ENCODE measurements around the gene PPP1R13L.
A peak's percentile ranks its signal among the peaks of the same experiment; 100 is the strongest.

The PPP1R13L gene

DNA sequence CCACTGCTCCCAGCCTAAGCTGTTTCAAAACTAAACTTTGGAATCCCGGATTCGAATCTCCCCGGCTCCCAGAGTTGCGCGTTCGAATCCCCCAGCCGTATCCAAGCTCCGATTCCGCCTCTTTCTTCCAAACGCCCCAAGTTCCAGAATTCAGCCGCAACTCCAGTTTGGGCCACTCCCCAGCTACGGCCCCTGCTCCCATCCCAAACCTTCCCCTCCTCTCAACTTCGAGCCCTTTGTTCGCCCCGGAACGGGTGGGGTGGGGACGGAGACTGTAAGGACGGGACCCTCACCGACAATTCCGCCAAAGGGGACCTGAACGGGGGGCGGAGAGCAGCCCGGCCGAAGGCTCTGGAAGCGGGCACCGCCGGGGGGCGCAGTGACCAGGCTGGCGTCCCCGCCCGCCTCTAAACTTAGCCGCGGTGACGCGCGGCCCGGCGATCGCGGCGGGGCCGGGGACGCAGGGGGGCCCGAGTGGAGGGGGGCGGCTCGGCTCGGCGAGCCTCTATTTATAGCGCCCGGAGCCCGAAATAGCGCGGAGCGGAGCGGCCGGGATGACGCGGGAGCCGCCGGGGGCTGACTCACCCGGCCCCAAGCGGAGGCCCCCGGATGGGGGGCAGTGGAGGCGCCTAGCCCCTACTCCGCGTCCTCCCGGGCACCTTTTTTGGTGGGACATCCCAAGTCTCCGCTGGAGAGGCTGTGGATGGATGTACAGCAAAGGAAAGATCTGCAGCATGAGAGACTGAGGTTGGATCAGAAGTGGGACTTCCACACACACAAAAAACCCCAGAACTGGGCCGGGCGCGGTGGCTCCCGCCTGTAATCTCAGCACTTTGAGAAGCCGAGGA lies 23.7 kb upstream of the PPP1R13L start:
- Histone ChIP-seq H3K9me3 (ENCODE audit: low read length) (no peaks in the 10 kb centered on the region), H3K27ac (ENCODE audit: low read depth, low read length) (no peak overlapping the region), H3K9ac (ENCODE audit: low read length) (peak overlapping the region; percentile 53), H3K27me3 (ENCODE audit: control insufficient read depth in 1 of 2, insufficient read depth in 2 of 2, low read length in 2 of 2) (no peaks in the 10 kb centered on the region), H3K36me3 (ENCODE audit: insufficient read depth, low read length) (no peaks in the 10 kb centered on the region), H3K4me1 (ENCODE audit: insufficient read depth, low read length) (peaks cover 5% of the 10 kb centered on the region), H3K4me3 (ENCODE audit: low read depth in 1 of 2, low read length in 2 of 2) (peak overlapping the region; percentile 41 to 79)

DNA sequence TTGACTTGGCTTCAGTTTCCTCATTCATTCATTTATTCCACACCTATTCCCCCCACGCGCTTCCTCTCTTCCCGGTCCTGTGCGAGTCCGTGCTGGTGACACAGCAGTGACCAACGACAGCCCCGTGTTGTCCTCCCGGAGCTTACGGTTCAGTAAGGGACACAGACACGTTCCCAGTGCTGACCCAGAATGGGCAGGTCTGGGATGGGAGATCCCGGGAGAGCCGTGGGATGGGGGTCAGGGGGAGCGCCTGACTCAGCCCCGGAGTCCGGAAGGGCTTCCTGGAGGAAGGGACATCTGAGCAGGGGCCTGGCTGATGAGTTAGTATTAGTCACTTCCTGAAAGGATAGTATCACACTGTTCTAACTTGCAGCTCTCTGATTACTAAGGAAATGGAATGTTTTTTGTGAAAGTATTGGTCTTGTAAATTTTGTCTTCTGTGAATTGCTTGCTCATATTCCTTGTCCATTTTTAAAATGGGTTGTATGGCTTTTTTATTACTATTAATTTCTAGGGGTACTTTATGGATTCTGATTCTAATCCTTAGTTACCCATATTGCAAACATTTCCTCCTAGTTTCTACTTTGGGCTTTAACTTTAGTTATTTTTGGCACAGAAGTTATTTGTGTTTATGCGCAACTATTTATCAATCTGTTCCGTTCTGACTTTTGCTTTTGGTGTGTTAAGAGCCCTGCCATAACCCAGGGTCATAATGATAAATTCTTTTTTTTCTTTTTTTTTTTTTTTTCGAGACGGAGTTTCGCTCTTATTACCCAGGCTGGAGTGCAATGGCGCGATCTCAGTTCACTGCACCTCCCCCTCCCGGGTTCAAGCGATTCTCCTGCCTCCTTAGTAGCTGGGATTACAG lies 19.6 kb upstream of the PPP1R13L start:
- Histone ChIP-seq H3K9ac (ENCODE audit: low read length) (peak overlapping the region; percentile 60), H3K27me3 (ENCODE audit: control insufficient read depth in 1 of 2, insufficient read depth in 2 of 2, low read length in 2 of 2) (no peaks in the 10 kb centered on the region)

DNA sequence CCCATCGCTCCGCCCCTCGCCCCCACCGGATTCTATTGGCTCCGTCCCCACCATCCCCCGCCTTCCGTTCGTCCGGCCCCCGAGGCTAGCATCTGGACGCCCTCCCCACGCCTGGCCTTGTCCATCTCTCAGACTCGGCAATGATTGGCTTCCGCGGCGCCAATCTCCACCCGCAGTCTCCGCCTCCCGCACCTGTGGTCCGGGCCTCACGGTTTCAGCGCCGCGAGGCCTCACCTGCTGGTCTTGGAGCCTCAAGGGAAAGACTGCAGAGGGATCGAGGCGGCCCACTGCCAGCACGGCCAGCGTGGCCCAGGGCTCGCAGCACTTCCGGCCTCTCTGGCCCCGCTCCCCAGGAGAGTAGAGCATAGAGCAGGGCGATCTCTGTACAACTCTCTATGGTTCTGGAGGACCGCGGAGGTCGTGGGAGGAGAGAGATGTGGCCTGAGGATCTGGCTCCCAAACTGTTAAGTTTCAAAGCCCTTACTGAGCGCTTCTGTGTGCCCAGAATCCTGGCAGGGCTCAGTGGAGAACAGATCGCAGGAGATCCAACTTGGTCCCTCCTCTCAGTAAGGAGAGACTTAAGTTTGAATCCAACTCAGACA lies 18.8 kb upstream of the PPP1R13L start, which contains the start of gene ERCC1:
TSS of gene ERCC1 (minus strand) at position 329 of the 602 bp plus-strand sequence. CDS start 543 bp downstream, outside the sequence.
- Histone ChIP-seq H3K4me1 (ENCODE audit: insufficient read depth, low read length) (peaks cover 11% of the 10 kb centered on the region), H3K27me3 (ENCODE audit: control insufficient read depth in 1 of 2, insufficient read depth in 2 of 2, low read length in 2 of 2) (no peaks in the 10 kb centered on the region), H3K9me3 (ENCODE audit: low read length) (no peaks in the 10 kb centered on the region), H3K4me3 (ENCODE audit: low read depth in 1 of 2, low read length in 2 of 2) (peak within 1 kb of the TSS; percentile 77 to 81), H3K36me3 (ENCODE audit: insufficient read depth, low read length) (peaks cover 16% of the 10 kb centered on the region), H3K9ac (ENCODE audit: low read length) (peak within 1 kb of the TSS; percentile 60), H3K27ac (ENCODE audit: low read depth, low read length) (peak within 1 kb of the TSS; percentile 93)

More for the DNA sequence above, 19.6 kb upstream of the PPP1R13L start:
- peaks cover 11% of the 10 kb centered on the region for H3K4me1 ChIP-seq (ENCODE audit: insufficient read depth, low read length)
- peak overlapping the region; percentile 77 to 81 for H3K4me3 ChIP-seq (ENCODE audit: low read depth in 1 of 2, low read length in 2 of 2)
- peaks cover 9% of the 10 kb centered on the region for H3K36me3 ChIP-seq (ENCODE audit: insufficient read depth, low read length)
- H3K9me3 ChIP-seq (ENCODE audit: low read length), result no peaks in the 10 kb centered on the region
- H3K27ac ChIP-seq (ENCODE audit: low read depth, low read length), result peak overlapping the region; percentile 93

DNA sequence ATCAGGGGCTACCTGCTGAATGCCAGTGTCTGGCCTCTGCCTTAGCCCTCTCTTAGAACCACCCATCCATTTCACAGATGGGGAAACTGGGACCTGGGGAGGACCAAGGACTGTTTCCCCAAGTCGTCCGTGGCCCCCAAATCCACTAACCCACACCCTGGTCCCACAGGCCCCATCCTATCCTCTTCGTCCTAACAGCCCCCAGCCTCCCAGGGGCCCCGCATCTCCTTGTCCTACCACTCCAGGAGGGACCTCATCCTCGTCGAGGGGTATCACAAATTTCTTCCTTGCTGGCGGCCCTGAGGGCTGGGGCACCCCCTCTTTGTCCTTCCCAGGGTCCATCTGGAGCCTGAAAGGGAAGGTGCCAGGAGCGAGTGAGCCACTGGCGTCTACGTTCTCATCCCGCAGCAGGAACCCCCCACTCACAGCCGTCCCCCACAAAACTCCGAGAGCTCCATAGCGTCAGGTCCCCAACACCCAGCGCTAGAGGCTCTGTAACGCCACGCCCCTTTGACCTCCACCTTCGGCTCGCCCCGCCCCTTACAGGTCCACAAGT lies 18.2 kb upstream of the PPP1R13L start:
- Histone ChIP-seq H3K4me3 (ENCODE audit: low read depth in 1 of 2, low read length in 2 of 2) (peak overlapping the region; percentile 77 to 81), H3K36me3 (ENCODE audit: insufficient read depth, low read length) (peaks cover 16% of the 10 kb centered on the region), H3K27ac (ENCODE audit: low read depth, low read length) (peak overlapping the region; percentile 93), H3K4me1 (ENCODE audit: insufficient read depth, low read length) (peaks cover 11% of the 10 kb centered on the region), H3K9ac (ENCODE audit: low read length) (peak overlapping the region; percentile 60), H3K9me3 (ENCODE audit: low read length) (no peaks in the 10 kb centered on the region), H3K27me3 (ENCODE audit: control insufficient read depth in 1 of 2, insufficient read depth in 2 of 2, low read length in 2 of 2) (no peaks in the 10 kb centered on the region)

DNA sequence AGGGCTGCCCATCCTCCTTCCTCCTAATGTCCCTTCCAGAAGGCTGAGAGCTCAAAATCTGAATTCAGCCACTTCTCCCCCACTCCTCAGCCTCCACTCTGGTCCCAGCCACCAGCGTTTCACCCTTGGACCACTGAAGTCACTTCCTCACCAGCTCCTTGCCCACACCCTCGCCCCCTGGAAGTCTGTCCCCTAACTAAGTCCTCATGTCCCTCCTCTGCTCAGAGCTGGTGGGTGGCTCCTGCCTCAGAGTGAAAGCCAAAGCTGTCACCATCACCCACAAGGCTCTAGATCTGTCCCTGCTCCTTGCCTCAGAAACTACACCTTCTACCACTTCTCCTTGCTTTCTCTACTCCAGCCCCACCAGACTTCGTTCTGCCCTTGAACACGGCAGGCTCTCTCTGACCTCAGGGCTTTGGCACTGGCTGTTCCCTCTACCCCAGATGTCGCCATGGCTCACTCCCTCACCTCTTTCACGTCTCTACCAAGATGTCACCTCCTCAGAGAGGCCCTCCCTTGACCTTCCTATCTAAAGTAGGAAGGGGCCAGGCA lies 17.2 kb upstream of the PPP1R13L start:
- Histone ChIP-seq H3K27ac (ENCODE audit: low read depth, low read length) (no peak overlapping the region), H3K9me3 (ENCODE audit: low read length) (no peaks in the 10 kb centered on the region), H3K9ac (ENCODE audit: low read length) (no peak overlapping the region), H3K4me1 (ENCODE audit: insufficient read depth, low read length) (peaks cover 11% of the 10 kb centered on the region), H3K4me3 (ENCODE audit: low read depth in 1 of 2, low read length in 2 of 2) (no peak overlapping the region), H3K27me3 (ENCODE audit: control insufficient read depth in 1 of 2, insufficient read depth in 2 of 2, low read length in 2 of 2) (no peaks in the 10 kb centered on the region), H3K36me3 (ENCODE audit: insufficient read depth, low read length) (peaks cover 24% of the 10 kb centered on the region)

DNA sequence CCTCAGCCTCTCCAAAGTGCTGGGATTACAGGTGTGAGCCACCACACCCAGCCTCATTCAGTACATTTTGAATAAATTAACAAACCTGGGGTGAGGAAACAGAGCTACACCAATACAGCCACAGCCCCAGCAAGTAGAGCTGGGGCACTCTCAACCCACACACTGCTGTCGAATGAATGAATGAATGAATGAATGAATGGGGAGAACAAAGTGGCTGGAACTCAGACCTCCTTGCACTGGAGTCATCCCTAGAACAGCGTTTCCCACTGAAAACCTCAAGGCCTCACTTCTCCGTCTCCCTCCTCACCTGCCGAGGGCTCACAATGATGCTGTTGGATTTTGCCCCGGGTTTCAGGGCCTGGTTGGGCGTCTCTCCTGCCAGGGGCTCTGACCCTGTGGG lies 16.0 kb upstream of the PPP1R13L start:
- Histone ChIP-seq H3K27me3 (ENCODE audit: control insufficient read depth in 1 of 2, insufficient read depth in 2 of 2, low read length in 2 of 2) (no peaks in the 10 kb centered on the region), H3K9me3 (ENCODE audit: low read length) (no peaks in the 10 kb centered on the region), H3K4me1 (ENCODE audit: insufficient read depth, low read length) (peaks cover 14% of the 10 kb centered on the region), H3K36me3 (ENCODE audit: insufficient read depth, low read length) (peaks cover 24% of the 10 kb centered on the region), H3K27ac (ENCODE audit: low read depth, low read length) (no peak overlapping the region), H3K4me3 (ENCODE audit: low read depth in 1 of 2, low read length in 2 of 2) (no peak overlapping the region), H3K9ac (ENCODE audit: low read length) (no peak overlapping the region)

DNA sequence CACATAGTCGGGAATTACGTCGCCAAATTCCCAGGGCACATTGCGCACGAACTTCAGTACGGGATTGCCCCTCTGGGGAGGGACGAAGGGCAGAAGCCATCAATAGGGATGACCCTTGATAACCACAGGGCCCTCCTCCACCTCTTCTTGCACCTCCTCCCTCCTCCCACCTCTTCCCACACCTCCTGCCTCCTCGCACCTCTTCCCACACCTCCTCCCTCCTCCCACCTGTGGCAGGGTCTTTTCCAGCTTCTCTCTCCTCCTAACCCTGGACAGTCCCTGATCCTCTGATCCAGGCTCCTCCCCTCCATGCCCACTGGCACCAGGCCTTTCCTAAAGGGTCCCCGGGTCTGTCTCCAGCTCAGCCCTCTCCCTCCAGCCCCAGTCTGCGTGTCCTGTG lies 15.5 kb upstream of the PPP1R13L start:
- no peak overlapping the region for H3K9ac ChIP-seq (ENCODE audit: low read length)
- peaks cover 24% of the 10 kb centered on the region for H3K36me3 ChIP-seq (ENCODE audit: insufficient read depth, low read length)
- no peak overlapping the region for H3K4me3 ChIP-seq (ENCODE audit: low read depth in 1 of 2, low read length in 2 of 2)
- H3K27ac ChIP-seq (ENCODE audit: low read depth, low read length), result no peak overlapping the region
- no peaks in the 10 kb centered on the region for H3K9me3 ChIP-seq (ENCODE audit: low read length)
- H3K27me3 ChIP-seq (ENCODE audit: control insufficient read depth in 1 of 2, insufficient read depth in 2 of 2, low read length in 2 of 2), result no peaks in the 10 kb centered on the region
- peaks cover 17% of the 10 kb centered on the region for H3K4me1 ChIP-seq (ENCODE audit: insufficient read depth, low read length)

DNA sequence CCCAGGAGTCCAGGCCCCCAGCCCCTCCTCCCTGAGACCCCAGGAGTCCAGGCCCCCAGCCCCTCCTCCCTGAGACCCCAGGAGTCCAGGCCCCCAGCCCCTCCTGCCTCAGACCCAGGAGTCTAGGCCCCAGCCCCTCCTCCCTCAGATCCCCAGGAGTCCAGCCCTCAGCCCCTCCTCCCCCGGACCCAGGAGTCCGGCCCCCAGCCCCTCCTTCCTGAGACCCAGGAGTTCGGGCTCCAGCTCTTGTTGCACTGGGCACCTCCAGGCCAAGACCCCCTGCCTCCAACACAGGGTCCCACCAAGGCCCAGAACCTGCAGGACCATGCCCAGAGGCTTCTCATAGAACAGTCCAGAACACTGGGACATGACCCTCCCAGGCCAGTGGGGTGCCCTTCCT lies 15.0 kb upstream of the PPP1R13L start:
- no peaks in the 10 kb centered on the region for H3K27me3 ChIP-seq (ENCODE audit: control insufficient read depth in 1 of 2, insufficient read depth in 2 of 2, low read length in 2 of 2)
- no peak overlapping the region for H3K27ac ChIP-seq (ENCODE audit: low read depth, low read length)
- no peak overlapping the region for H3K9ac ChIP-seq (ENCODE audit: low read length)
- H3K4me1 ChIP-seq (ENCODE audit: insufficient read depth, low read length), result peaks cover 17% of the 10 kb centered on the region
- no peaks in the 10 kb centered on the region for H3K9me3 ChIP-seq (ENCODE audit: low read length)
- peaks cover 25% of the 10 kb centered on the region for H3K36me3 ChIP-seq (ENCODE audit: insufficient read depth, low read length)
- H3K4me3 ChIP-seq (ENCODE audit: low read depth in 1 of 2, low read length in 2 of 2), result no peak overlapping the region

DNA sequence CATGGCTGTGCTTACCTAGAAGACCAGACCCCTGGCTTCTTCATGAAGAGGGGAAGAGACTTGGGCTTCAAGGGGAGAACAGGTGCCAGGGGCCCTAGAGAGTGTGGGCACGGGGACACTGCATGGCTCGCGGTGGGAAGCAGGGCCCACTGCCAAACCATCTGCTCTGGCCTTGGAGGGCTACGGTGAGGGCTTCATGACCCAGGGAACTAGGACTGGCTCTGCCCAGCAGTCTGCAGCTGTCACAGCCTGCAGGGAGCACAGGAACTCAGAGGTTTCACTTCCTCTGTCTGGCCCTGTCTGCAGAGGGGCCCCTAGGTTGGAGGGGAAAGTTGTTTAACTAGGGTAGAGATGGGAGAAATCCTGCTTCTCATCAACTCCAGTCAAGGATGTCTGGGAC lies 14.5 kb upstream of the PPP1R13L start:
- no peak overlapping the region for H3K9ac ChIP-seq (ENCODE audit: low read length)
- H3K27ac ChIP-seq (ENCODE audit: low read depth, low read length), result no peak overlapping the region
- peaks cover 30% of the 10 kb centered on the region for H3K36me3 ChIP-seq (ENCODE audit: insufficient read depth, low read length)
- no peak overlapping the region for H3K4me3 ChIP-seq (ENCODE audit: low read depth in 1 of 2, low read length in 2 of 2)
- no peaks in the 10 kb centered on the region for H3K9me3 ChIP-seq (ENCODE audit: low read length)
- H3K27me3 ChIP-seq (ENCODE audit: control insufficient read depth in 1 of 2, insufficient read depth in 2 of 2, low read length in 2 of 2), result no peaks in the 10 kb centered on the region
- peaks cover 16% of the 10 kb centered on the region for H3K4me1 ChIP-seq (ENCODE audit: insufficient read depth, low read length)

DNA sequence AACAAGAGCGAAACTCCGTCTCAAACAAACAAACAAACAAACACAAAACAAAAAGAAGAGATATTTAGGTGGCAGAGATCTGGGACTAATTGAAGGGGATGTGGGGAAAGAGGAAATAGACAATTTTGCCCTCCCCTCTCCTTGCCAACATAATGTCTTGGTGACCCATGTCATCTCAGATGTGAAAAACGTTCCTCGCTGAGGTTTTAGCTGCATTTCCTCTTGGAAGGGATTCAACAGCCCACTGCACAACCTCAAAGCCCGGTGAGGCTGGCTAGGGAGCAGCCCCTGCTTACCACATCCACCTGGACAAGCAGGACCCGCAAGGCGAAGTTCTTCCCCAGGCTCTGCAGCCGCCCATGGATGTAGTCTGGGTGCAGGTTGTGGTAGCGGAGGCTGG lies 13.9 kb upstream of the PPP1R13L start:
- Histone ChIP-seq H3K27me3 (ENCODE audit: control insufficient read depth in 1 of 2, insufficient read depth in 2 of 2, low read length in 2 of 2) (no peaks in the 10 kb centered on the region), H3K36me3 (ENCODE audit: insufficient read depth, low read length) (peaks cover 36% of the 10 kb centered on the region), H3K9ac (ENCODE audit: low read length) (no peak overlapping the region), H3K4me3 (ENCODE audit: low read depth in 1 of 2, low read length in 2 of 2) (no peak overlapping the region), H3K9me3 (ENCODE audit: low read length) (no peaks in the 10 kb centered on the region), H3K27ac (ENCODE audit: low read depth, low read length) (no peak overlapping the region), H3K4me1 (ENCODE audit: insufficient read depth, low read length) (peaks cover 12% of the 10 kb centered on the region)

DNA sequence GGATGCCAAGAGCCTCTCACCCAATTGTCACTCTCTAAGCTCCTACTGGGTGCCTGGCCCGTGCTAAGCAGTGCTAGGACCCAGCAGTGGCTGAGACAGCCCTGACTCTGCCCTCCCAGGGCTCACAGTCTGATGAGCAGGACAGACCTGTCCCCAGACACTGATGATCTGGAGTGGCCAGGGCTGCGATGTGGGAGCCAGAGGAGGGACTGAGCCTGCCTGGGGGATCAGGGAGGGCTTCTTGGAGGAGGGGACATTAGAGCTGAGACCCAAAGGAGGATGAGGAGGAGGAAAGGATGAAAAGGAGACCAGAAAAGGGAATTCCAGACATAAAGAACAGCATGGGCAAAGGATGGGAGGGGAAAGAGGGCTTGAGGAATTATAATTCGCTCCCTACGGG lies 12.3 kb upstream of the PPP1R13L start:
- H3K9me3 ChIP-seq (ENCODE audit: low read length), result no peaks in the 10 kb centered on the region
- H3K27me3 ChIP-seq (ENCODE audit: control insufficient read depth in 1 of 2, insufficient read depth in 2 of 2, low read length in 2 of 2), result no peaks in the 10 kb centered on the region
- no peak overlapping the region for H3K27ac ChIP-seq (ENCODE audit: low read depth, low read length)
- H3K36me3 ChIP-seq (ENCODE audit: insufficient read depth, low read length), result peaks cover 46% of the 10 kb centered on the region
- H3K4me3 ChIP-seq (ENCODE audit: low read depth in 1 of 2, low read length in 2 of 2), result no peak overlapping the region
- no peak overlapping the region for H3K9ac ChIP-seq (ENCODE audit: low read length)
- H3K4me1 ChIP-seq (ENCODE audit: insufficient read depth, low read length), result peaks cover 5% of the 10 kb centered on the region

Data from muscle layer of colon (tissue), 2 donors.